Caco-2 (cell line): Measurements from ENCODE around the gene DDX39A. TPM values are rescaled to one million over a fixed set of nuclear protein-coding genes. Genes with fewer than 3 reads are reported as not detected.
"Not testable (repeated sequence)": the region's sequence is repeated elsewhere in the genome, so short reads cannot be mapped to it uniquely, and the experiment has no call there.

ENCODE experiments used
- BruUV-seq: library from RNA; stranded (reverse); fragments of 400-500 nt; replicated peaks from 2 replicates; lab custom pipeline; 2021; lab: Mats Ljungman, UMichigan
- CTCF ChIA-PET: fragments of 300-600 bp; sonication (Branson Sonifier 250); formaldehyde crosslinking; loops from one replicate; lab custom pipeline; 2022; ENCODE audit warnings: antibody characterized with exemption; lab: Charles Lee
- POLR2A ChIA-PET: fragments of 300-600 bp; sonication (Branson Sonifier 250); formaldehyde crosslinking; loops from one replicate; lab custom pipeline; 2022; ENCODE audit warnings: antibody characterized with exemption; lab: Charles Lee
- DNase-seq, 2 experiments: peaks; one replicate each; pipeline versions ENCODE4 v3.0.0 to v3.0.0-alpha.2; 2020 to 2022
- H3K27me3 ChIP-seq: replicated peaks from 2 replicates; pipeline ENCODE4 v1.6.0; 2011; ENCODE audit warnings: low read length; ENCODE audit not compliant: control insufficient read depth, insufficient read depth
- H3K36me3 ChIP-seq: 2 replicates; pipeline ENCODE4 v1.5.1; 2011; ENCODE audit warnings: low read length; ENCODE audit not compliant: control insufficient read depth, insufficient read depth
- H3K4me1 ChIP-seq: fragments of 250-450 bp; sonication (Bioruptor Pico); 2 replicates; pipeline ENCODE4 v1.5.1; 2020; ENCODE audit warnings: mild to moderate bottlenecking
- H3K4me3 ChIP-seq: 2 replicates; pipeline ENCODE4 v1.5.1; 2011; ENCODE audit warnings: low read depth, mild to moderate bottlenecking, control low read depth, low read length
- H3K9me3 ChIP-seq: fragments of 250-450 bp; sonication (Bioruptor Pico); 2 replicates; pipeline ENCODE4 v1.5.1; 2020; ENCODE audit warnings: mild to moderate bottlenecking, moderate library complexity
- H3K27ac Mint-ChIP-seq: one replicate; pipeline ENCODE4 v1.8.0; 2022; ENCODE audit warnings: mixed read lengths; ENCODE audit not compliant: unreplicated experiment
- H3K27me3 Mint-ChIP-seq: one replicate; pipeline ENCODE4 v1.8.0; 2022; ENCODE audit warnings: mixed read lengths; ENCODE audit not compliant: insufficient read depth, unreplicated experiment
- H3K36me3 Mint-ChIP-seq: one replicate; pipeline ENCODE4 v1.8.0; 2022; ENCODE audit warnings: mild to moderate bottlenecking, mixed read lengths; ENCODE audit not compliant: insufficient read depth, unreplicated experiment
- H3K4me1 Mint-ChIP-seq: one replicate; pipeline ENCODE4 v1.8.0; 2022; ENCODE audit warnings: low read depth, mixed read lengths; ENCODE audit not compliant: unreplicated experiment
- H3K4me3 Mint-ChIP-seq: one replicate; pipeline ENCODE4 v1.8.0; 2022; ENCODE audit warnings: mild to moderate bottlenecking, moderate library complexity, mixed read lengths; ENCODE audit not compliant: unreplicated experiment
- H3K9me3 Mint-ChIP-seq: one replicate; pipeline ENCODE4 v1.8.0; 2022; ENCODE audit warnings: mixed read lengths; ENCODE audit not compliant: unreplicated experiment
- intact Hi-C: fragments of 100-400 bp; cut with micrococcal nuclease; formaldehyde crosslinking; loops from one replicate; pipeline ENCODE4 v1.10.0; 2022; ENCODE audit not compliant: unreplicated experiment
- total RNA-seq: library from RNA; stranded (reverse); gene quantifications from 2 replicates; pipeline ENCODE4 v1.2.3, GENCODE V29; 2022
- TF ChIP-seq, protein P1 (sequence below), 2 experiments: fragments of 200-600 bp in 1 of 2; IDR thresholded peaks; 1 replicate in 1 of 2; 2 replicates in 1 of 2; pipeline versions ENCODE4 v1.5.1 to v1.8.0; 2011 to 2022; ENCODE audit warnings: antibody characterized with exemption in 1 of 2, control low read depth in 1 of 2, inconsistent platforms in 1 of 2, low read depth in 1 of 2, low read length in 1 of 2, mild to moderate bottlenecking in 1 of 2, moderate library complexity in 1 of 2; ENCODE audit not compliant: insufficient read depth in 1 of 2, severe bottlenecking in 1 of 2, unreplicated experiment in 1 of 2

Gene DDX39A
- total RNA-seq, 1 experiment from 2014 or later, result 118 TPM

DNA sequence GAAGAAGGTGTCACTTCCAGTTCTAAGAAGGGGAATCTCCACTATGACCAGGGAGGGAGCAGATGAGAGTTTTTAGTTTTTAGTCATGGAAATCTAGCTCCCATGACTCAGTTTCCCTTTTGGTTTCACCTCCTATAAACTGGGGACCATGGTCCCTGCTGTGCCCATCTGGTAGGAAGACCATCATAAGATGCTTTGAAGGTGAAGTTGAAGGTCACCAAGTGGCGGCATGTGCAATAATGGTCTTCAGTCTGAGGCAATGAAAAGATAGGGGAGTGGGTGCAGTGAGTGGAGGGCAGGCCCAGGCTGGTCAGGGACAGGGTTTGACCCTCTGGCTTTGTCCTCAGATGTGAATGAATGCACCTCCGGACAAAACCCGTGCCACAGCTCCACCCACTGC lies 22.4 kb downstream of the DDX39A start:
- H3K4me3 Mint-ChIP-seq, DNase-seq, H3K27me3 ChIP-seq, H3K9me3 Mint-ChIP-seq, intact Hi-C loops, H3K36me3 ChIP-seq, H3K9me3 ChIP-seq, POLR2A ChIA-PET, H3K4me1 ChIP-seq, H3K4me1 Mint-ChIP-seq, H3K4me3 ChIP-seq, CTCF ChIA-PET, BruUV-seq, H3K27me3 Mint-ChIP-seq, H3K27ac Mint-ChIP-seq: not testable (repeated sequence)
- H3K36me3 Mint-ChIP-seq, result peaks cover 11% of the 10 kb centered on the region

DNA sequence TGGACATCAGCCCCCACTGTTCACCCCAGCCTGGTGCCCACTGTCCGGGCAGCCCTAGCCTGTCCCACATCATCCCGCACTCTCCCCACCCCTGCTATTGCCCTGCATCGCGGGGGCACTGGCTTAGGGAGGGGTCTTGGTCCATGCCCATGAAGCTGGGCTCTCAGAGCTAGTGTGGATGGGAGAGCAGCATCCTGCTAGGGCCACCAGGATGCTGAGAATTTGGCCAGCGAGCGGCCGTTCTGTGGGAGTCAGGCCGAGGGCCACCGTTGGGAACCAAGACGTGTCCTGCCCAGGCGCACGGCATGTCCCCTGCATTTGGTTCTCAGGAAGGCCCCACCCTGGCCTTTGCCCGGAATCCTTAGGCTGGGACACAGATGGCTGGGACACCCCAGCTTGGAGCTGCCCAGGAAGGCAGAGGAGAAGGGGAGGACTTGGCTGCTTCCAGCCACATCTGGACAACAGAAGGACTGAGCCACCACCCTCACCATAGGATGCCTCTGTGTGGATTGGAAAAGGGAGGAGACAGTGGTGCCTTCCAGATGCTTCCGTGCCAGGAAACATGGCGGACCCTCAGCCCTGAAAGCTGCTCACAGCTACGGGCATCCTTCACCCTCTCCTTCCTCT lies 23.3 kb downstream of the DDX39A start:
- H3K4me1 Mint-ChIP-seq, result no peaks in the 10 kb centered on the region
- no peaks in the 10 kb centered on the region; the same call in 1 of the 2 replicates for H3K36me3 ChIP-seq
- H3K27ac Mint-ChIP-seq, result no peak overlapping the region
- TF ChIP-seq, protein P1, sequence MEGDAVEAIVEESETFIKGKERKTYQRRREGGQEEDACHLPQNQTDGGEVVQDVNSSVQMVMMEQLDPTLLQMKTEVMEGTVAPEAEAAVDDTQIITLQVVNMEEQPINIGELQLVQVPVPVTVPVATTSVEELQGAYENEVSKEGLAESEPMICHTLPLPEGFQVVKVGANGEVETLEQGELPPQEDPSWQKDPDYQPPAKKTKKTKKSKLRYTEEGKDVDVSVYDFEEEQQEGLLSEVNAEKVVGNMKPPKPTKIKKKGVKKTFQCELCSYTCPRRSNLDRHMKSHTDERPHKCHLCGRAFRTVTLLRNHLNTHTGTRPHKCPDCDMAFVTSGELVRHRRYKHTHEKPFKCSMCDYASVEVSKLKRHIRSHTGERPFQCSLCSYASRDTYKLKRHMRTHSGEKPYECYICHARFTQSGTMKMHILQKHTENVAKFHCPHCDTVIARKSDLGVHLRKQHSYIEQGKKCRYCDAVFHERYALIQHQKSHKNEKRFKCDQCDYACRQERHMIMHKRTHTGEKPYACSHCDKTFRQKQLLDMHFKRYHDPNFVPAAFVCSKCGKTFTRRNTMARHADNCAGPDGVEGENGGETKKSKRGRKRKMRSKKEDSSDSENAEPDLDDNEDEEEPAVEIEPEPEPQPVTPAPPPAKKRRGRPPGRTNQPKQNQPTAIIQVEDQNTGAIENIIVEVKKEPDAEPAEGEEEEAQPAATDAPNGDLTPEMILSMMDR (IDR thresholded peaks at IDR 0.05; ENCODE audit: insufficient read depth in 1 of 2, low read depth in 1 of 2, low read length in 1 of 2, severe bottlenecking in 1 of 2, unreplicated experiment in 1 of 2), result no peak
- DNase-seq, result no peak
- no peak overlapping the region for H3K4me3 ChIP-seq
- ChIA-PET POLR2A (no interaction called here), CTCF (no interaction called here)
- intact Hi-C loops, result no loop called here
- no peaks in the 10 kb centered on the region for H3K4me1 ChIP-seq
- no TSS peak for BruUV-seq
- peaks cover 11% of the 10 kb centered on the region for H3K36me3 Mint-ChIP-seq
- H3K4me3 Mint-ChIP-seq, result no peak overlapping the region
- no peaks in the 10 kb centered on the region for H3K9me3 Mint-ChIP-seq
- H3K9me3 ChIP-seq, result no peaks in the 10 kb centered on the region
- no peaks in the 10 kb centered on the region for H3K27me3 ChIP-seq
- H3K27me3 Mint-ChIP-seq, result no peaks in the 10 kb centered on the region

DNA sequence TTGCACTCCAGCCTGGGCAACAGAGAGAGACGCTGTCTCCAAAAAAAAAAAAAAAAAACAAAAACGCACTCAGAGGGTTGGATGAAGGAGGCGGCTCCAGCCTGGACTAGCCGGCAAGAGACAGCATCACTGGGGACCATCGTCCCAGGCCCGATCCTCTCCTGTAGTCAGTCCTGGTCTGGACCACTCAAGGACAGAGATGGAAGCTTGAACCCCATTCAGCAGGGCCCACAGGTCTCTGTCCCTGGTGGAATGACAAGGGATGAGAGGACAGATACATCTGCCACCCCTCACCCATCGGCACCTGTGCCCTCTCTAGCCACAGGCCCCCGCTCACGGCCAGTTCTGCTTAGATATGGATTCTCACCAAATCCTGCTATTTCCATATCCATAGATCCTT lies 23.9 kb downstream of the DDX39A start:
- Histone ChIP-seq H3K9me3 (no peaks in the 10 kb centered on the region), H3K27me3 (no peaks in the 10 kb centered on the region), H3K36me3 (no peaks in the 10 kb centered on the region; the same call in 1 of the 2 replicates), H3K4me1 (no peaks in the 10 kb centered on the region), H3K4me3 (no peak overlapping the region)
- intact Hi-C loops, result no loop called here
- Mint-ChIP-seq H3K27me3 (no peaks in the 10 kb centered on the region), H3K4me1 (no peaks in the 10 kb centered on the region), H3K4me3 (no peak overlapping the region), H3K27ac (no peak overlapping the region), H3K36me3 (peaks cover 17% of the 10 kb centered on the region), H3K9me3 (no peaks in the 10 kb centered on the region)
- CTCF ChIA-PET, result no interaction called here
- DNase-seq, result no peak
- POLR2A ChIA-PET, result no interaction called here
- TF ChIP-seq, protein P1 (IDR thresholded peaks at IDR 0.05; ENCODE audit: insufficient read depth in 1 of 2, low read depth in 1 of 2, low read length in 1 of 2, severe bottlenecking in 1 of 2, unreplicated experiment in 1 of 2), result no peak
- BruUV-seq, result no TSS peak
